WTC11 (cell line): Measurements from ENCODE around the gene TOR3A.

Experiments
- ELF4 ChIP-seq: sonication (generic); formaldehyde crosslinking; IDR thresholded peaks from 2 replicates; pipeline ENCODE4 v1.8.1; 2022; ENCODE audit warnings: low read depth, mild to moderate bottlenecking, moderate library complexity, missing genetic modification reagents
- FOXJ3 ChIP-seq: sonication (generic); formaldehyde crosslinking; IDR thresholded peaks from 2 replicates; pipeline ENCODE4 v1.9.0; 2021; ENCODE audit warnings: missing genetic modification reagents, mild to moderate bottlenecking, borderline replicate concordance
- IRF2 ChIP-seq: sonication (generic); formaldehyde crosslinking; IDR thresholded peaks from 2 replicates; pipeline ENCODE4 v1.8.0; 2022; ENCODE audit warnings: low read depth, missing genetic modification reagents, borderline replicate concordance
- NFE2L1 ChIP-seq: sonication (generic); formaldehyde crosslinking; IDR thresholded peaks from 2 replicates; pipeline ENCODE4 v1.8.1; 2023; ENCODE audit warnings: missing genetic modification reagents
- RELA ChIP-seq: sonication (generic); formaldehyde crosslinking; IDR thresholded peaks from 2 replicates; pipeline ENCODE4 v1.8.1; 2022; ENCODE audit warnings: missing genetic modification reagents, mild to moderate bottlenecking, borderline replicate concordance
- ZNF138 ChIP-seq: sonication (generic); formaldehyde crosslinking; conservative IDR thresholded peaks from 2 replicates; pipeline ENCODE4 v1.8.1; 2022; ENCODE audit warnings: mild to moderate bottlenecking, moderate library complexity, missing genetic modification reagents
- TF ChIP-seq, protein P1 (sequence below): fragments of 200-600 bp; IDR thresholded peaks from 2 replicates; pipeline ENCODE4 v1.8.0; 2022; ENCODE audit warnings: antibody characterized with exemption
- TF ChIP-seq, protein P2 (sequence below): sonication (generic); formaldehyde crosslinking; IDR thresholded peaks from 2 replicates; pipeline ENCODE4 v1.8.0; 2022; ENCODE audit warnings: mild to moderate bottlenecking, missing genetic modification reagents

GRCh38 chr1:179145521-179145920 lies 63.7 kb downstream of the TOR3A start:
- TF ChIP-seq, protein P1, sequence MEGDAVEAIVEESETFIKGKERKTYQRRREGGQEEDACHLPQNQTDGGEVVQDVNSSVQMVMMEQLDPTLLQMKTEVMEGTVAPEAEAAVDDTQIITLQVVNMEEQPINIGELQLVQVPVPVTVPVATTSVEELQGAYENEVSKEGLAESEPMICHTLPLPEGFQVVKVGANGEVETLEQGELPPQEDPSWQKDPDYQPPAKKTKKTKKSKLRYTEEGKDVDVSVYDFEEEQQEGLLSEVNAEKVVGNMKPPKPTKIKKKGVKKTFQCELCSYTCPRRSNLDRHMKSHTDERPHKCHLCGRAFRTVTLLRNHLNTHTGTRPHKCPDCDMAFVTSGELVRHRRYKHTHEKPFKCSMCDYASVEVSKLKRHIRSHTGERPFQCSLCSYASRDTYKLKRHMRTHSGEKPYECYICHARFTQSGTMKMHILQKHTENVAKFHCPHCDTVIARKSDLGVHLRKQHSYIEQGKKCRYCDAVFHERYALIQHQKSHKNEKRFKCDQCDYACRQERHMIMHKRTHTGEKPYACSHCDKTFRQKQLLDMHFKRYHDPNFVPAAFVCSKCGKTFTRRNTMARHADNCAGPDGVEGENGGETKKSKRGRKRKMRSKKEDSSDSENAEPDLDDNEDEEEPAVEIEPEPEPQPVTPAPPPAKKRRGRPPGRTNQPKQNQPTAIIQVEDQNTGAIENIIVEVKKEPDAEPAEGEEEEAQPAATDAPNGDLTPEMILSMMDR = no peak
- no peak for TF ChIP-seq RELA (CRISPR knock-in tag)
- TF ChIP-seq, protein P2, sequence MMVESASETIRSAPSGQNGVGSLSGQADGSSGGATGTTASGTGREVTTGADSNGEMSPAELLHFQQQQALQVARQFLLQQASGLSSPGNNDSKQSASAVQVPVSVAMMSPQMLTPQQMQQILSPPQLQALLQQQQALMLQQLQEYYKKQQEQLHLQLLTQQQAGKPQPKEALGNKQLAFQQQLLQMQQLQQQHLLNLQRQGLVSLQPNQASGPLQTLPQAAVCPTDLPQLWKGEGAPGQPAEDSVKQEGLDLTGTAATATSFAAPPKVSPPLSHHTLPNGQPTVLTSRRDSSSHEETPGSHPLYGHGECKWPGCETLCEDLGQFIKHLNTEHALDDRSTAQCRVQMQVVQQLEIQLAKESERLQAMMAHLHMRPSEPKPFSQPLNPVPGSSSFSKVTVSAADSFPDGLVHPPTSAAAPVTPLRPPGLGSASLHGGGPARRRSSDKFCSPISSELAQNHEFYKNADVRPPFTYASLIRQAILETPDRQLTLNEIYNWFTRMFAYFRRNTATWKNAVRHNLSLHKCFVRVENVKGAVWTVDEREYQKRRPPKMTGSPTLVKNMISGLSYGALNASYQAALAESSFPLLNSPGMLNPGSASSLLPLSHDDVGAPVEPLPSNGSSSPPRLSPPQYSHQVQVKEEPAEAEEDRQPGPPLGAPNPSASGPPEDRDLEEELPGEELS = no peak
- TF ChIP-seq NFE2L1 (CRISPR knock-in tag) = no peak
- no peak for TF ChIP-seq IRF2
- TF ChIP-seq ZNF138 (CRISPR knock-in tag) = no peak
- no peak for TF ChIP-seq ELF4 (CRISPR knock-in tag)
- TF ChIP-seq FOXJ3 = no peak
